Measurements from ENCODE around the gene ARHGAP4.

Gene ARHGAP4

DNA sequence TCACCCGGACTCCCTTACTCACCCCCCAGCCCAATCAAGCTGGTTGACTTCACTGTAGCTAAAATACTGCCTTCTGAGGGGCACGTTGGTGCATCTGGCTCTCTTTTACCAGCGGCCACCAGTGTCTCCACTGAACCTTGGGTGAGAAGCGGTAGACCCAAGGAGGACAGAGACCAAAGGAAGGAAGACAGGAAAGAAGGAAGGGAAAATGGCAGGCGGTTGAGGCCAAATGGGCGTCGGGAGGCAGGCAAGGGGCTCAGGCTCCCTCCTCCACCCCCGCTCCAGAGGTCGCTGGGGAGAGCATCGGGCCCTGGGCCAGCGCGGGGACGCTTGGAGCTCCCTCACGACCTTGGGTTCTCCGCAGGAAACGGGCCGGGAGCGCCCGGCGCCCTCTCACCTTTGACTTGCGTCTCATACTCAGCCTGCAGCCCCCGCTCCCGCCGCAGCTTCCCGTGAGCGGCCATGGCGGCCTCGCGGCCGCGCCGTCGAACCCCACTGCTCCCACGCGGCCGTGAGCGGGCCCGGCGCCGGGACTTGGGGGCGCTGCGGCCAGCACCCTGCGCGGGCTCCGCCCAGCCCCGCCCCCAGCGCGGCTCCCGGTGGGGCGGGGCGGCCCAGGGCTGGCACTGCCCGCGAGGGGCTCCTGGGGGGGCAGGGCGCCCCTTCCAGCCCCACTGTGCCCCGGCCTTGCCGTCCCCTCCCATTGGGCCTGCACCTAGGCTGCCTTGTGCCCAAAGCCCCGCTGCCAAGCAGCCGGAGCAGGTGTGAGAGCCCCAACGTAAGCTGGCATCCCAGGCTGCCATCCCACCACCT is at the start of gene ARHGAP4:
TSS of gene ARHGAP4 (minus strand) at position 526 of the 813 bp plus-strand sequence. CDS start at position 464, 62 bp downstream.
- peak; percentile 36 for DNase-seq

DNA sequence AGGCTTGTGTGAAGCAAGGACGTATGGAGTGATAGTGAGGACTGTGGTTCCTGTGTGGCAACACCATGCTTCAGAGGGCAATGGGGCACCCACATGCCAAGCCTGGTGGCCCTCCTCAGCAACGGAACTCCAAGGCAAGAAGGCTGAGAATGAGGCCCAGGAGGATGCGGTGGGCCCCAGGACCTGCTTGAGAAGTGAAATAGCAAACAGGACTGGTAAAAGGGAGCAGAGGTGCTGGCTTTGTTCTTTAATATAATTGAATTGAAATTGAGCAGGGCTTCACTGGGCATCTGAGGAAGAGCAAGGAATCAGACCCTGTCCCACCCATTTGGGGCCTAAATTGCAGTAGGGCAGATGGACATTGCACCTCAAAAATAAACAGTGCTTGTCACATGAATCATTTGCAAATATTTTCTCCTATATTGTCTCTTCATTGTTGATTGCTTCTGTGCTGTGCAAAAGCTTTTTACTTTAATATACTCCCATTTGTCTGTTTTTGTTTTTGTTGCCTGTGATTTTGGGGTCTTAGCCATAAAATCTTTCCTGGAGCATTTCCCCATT is 48.7 kb upstream of the ARHGAP4 start:
- no peak for DNase-seq

DNA sequence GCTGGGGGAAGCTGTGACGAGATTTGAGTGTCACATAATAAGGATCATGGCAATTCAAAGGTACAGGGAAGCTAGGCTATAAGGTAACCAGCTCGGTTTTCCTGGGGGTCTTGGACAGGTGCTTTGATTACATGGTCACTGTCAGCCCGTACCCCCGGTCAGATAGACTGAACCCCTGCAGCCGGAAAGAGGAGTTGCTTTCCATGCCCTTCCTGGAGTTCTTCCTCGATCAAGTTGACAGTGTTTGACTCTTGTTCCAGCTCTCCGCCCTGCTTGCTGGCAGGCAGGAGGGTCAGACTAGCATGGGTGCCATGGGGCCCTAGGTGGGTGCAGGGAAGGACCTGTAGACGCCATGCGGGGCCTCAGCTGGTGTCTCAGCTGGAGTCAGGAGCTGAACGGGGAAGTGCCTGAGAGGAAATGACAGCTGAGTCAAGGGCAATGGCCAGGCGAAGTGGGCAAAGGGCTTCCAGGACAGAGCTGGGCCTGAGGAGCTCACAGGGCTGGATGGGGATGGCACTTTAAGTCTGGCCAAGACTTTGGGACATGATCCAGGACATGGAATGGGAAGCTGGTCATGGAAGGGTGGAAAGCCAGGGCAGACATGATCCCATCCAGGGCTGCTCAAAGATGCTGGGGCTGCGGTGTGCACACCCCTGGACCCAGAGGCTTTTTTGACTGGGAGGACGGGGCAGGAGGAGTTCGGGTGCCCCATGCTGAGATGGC is 48.1 kb upstream of the ARHGAP4 start:
- no peak for DNase-seq

DNA sequence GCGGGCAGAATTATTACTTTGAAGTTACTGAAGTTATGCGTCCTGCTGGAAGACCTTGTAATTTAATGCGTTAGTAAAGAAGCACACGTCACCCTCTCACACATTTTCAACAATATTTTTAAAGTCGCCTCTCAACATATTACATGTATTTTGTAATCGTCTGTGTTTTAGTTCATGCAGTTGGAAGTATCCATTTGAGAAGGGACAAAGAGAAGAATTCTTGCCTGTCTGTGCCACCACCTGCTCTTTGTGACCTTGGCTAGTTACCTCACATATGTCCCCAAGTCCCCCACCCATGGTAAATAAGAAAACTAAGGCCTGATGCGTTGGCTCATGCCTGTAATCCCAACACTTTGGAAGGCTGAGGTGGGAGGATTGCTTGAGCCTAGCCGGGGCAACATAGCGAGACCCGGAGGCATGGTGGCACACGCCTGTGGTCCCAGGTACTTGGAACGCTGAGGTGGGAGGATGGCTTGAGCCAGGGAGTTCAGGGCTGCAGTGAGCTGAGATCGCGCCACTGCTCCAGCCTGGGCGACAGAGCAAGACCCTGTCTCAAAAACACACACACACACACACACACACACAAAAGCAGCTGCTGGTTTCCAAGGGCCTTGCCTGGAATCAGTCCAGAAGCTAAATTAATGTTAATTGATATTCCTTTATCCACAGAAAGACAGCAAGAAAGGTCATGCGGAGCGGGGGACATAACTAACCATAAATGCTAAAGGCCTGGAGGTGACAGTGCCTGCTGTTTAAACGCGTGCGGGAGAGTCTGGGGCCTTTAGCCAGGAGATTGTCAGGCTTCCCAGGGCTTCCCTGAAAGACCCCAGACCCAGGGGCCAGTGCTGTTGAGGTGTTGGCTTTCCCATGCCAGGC is 47.3 kb upstream of the ARHGAP4 start:
- DNase-seq, result no peak

DNA sequence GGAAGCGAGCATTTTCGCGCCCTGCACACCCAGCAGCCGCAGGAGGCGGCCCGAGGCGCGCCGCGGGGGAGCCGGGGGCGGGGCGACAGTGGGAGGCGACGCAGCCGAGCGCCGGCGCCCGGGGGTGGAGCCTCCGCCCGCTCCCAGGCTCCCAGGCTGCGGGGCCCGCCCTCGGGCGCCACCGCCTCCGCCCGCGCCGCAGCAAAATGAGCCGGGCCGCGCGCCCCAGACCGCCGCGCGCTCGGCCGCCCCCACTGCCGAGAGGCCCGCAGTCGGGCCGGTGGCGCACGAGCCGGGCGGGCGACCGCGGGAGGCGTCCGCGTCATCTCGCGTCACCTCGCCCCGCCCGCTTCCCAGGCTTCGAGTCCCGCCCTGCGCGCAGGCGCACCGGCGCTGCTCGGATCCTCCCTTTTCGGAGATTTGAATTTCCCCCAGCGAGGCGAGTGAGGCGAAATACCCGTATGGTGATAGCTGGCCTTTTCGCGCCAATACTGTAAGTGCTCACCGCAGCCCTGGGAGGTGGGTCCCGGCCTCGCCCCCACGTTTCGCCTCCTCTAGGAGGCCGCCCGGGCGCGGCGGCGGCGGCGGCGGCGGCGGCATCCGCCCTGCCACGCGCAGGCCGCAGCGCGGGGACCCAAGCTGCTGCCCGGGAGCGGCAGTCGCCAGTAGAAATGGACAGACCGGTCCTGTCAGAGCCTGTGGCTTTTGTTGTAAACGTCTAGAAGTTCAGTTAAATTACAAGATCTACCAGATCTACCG is 46.5 kb upstream of the ARHGAP4 start, which contains the start of gene TMEM187:
TSS of gene TMEM187 (plus strand) at position 387 of the 759 bp plus-strand sequence. CDS start 9,309 bp downstream, outside the sequence.
- peak; percentile 90 for DNase-seq

DNA sequence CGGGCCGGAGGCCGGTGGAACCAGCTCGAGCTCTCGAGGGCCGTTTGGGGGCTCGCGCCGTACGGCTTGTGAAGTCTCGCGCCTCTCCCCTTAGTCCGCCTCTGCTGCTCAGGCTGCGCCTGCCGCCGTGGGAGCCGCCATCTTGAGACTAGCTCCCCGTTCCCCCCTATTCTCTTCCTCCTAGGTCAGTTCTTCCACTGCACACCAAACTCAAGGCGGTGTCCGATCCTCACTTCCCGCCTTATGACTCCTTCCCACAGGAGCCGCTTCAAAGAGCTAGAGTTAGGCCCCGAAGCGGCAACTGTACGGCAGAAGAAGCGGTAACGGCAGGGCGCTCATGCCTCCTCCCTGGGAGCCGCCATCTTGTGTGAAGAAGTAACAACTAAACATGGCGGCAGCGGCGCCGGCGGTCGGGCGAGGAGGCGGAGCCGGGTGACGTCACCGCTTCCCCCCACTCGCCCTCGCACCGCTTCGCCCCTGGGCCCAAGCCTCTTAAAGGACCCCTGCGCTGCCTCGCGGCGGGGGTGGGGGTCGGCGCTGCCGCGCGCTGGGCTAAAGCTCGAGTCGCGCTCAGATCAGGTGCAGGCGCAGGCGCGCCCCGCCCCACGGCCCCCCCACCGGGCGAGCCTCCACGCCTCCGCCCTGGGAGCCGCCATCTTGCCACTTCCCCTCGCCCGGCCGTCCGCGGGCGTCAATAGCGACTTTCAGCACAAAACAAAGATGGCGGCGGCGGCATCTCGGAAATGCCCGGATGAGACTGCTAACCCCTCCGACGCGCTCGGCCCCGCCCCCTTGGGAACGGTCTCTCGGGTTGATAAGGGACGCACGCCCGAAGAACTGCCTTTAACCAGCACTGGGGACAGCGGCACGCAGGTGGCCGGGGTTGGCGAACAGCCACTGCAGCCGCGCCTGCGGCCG is 45.6 kb upstream of the ARHGAP4 start, which contains the start of gene HCFC1:
TSS of gene HCFC1 (minus strand) at position 369 of the 918 bp plus-strand sequence. CDS start 978 bp downstream, outside the sequence.
- peak; percentile 95 for DNase-seq

DNA sequence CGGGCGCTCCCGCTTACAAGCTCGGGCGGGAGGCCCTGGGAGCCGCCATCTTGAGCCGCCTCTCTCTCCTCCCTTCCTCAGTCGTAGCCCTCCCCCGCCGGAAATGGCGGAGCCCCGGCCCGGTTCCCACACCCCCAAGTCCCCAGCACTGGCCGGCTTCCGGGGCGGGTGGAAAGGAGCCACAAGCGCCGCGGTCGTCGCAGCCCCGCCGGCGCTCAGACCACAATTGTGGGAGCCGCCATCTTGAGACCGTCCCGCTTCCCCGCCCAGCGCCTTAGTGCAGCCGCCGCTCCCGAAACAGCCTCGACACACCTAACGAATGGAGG is 45.0 kb upstream of the ARHGAP4 start:
- peak; percentile 93 for DNase-seq

DNA sequence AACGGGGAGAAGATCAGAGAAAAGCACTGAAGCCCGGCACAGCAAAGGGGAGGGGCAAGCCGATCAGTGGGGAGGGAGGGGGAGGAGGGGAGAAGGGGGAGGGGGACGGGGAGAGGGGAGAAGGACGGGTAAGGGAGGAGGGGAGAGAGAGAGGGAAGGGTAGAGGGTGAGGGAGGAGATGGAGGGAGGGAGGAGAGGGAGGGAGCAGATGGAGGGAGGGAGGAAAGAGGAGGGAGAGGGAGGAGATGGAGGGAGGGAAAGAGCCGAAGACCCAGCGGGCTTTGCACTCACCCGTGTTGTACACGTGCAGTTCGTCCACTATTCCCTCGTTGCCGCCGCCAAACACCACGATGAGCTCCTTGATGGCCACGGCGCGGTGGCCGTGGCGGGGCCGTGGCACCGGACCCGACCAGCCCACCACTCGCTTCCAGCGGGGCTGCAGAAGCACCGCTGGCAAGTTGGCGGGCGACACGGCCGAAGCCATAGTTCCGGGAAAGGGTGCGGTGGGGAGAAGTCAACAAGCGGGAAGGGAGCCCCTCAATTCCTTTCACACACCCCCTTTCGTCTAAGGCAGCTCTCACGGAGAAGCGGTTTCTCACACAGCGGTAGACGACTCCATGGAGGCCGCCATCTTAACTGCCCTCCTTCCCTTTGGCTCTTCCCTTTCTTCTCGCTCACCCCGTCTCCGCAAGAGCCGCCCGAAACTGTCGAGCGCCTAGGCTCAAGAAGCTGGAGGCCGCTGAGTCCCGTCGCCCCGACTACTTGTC is 44.5 kb upstream of the ARHGAP4 start:
- DNase-seq, result peak; percentile 34

DNA sequence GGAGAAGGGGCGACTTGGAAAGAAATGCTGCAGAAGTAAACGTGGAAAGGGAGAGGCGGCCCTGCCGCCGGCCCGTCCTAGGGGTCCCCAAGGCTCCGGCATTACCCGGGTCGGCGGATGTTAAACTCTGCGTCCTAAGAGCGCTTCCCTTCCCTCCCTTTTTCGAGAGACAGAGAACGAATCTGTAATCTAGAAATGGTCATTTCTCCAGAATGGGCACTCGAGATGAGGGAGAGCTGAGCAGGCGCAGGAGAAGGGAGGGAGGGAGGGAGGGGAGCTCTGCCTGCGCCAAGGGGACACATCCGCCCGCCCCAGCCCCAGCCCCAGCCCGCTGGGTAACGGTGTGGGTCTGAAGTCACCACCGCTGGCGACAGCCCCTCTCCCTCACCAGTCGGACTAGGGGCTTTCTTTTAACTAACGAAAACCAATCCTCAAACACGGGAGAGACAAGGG is 43.9 kb upstream of the ARHGAP4 start:
- no peak for DNase-seq

DNA sequence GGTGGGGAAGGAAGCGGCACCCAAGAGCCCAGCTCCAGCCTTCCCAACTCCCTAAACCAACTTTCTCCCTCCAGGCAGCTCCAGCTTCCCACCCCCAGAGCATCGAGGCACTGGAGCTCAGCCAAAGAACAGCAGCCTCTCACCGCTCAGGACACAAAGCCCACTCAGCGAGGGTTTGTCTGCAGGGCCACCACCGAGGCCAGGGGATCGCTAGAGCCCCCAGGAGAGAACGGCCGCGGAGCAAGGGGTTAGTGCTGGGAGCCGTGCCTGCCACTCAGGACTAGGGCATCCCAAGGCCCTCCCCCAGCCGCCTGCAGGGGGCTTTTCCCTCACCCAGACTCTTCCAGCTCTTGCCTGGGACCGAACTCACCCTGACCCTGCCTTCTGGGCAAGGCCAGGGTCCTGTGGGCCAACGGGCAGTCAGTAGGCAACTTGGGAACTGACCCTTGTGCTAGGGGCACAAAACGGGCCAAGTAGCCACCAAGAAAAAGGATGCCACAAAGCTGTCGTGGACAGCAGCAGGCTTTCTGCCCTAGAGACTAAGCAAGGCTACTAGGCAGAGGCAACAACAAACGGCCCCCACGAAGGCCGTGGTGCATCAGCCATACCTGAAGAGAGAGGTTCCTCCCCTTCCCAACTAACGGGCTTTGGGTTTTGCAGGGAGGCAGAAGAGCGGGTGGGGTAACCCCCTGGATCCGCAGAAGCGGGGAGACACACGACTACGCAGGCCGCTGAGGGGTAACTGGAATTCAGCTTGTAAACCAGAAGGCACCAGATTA is 43.2 kb upstream of the ARHGAP4 start:
- DNase-seq, result no peak

DNA sequence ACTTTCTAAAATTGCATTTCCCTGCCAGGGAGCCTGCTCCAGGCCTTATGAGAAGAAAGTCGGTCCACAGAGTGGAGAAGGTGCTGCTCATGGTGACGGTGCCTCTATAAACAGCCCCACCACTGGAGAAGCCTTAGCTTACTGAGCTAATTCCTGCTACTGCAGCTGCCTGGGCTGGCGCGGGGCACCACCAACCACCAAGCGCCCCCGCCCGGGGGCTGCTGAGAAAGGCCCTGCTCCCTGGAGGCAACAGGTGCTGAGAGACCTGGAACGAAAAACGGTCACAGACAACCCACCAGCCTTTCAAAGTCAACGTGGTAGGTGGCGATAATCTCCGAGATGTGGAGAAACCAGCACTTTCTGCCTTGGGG is 42.7 kb upstream of the ARHGAP4 start:
- peak; percentile 45 for DNase-seq

DNA sequence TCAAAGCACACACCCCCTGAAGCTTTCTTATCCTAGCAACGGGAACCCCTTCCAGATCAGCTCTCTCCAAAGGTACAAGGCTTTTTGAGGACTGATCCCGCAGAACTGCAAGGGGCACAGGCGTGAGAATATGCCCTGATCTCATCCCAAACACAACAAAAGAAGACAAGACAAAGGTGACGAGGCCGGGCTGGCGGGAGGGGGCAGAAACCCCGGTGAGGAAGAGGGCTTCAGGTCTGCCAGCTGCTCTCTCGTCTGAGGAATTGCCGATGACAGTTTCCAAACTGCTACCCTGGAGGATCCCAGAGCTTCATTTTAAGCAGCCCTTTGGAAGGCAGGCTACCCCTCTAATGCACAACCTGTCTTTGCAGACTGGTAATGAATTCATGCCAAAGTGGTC is 42.2 kb upstream of the ARHGAP4 start:
- DNase-seq, result no peak

DNA sequence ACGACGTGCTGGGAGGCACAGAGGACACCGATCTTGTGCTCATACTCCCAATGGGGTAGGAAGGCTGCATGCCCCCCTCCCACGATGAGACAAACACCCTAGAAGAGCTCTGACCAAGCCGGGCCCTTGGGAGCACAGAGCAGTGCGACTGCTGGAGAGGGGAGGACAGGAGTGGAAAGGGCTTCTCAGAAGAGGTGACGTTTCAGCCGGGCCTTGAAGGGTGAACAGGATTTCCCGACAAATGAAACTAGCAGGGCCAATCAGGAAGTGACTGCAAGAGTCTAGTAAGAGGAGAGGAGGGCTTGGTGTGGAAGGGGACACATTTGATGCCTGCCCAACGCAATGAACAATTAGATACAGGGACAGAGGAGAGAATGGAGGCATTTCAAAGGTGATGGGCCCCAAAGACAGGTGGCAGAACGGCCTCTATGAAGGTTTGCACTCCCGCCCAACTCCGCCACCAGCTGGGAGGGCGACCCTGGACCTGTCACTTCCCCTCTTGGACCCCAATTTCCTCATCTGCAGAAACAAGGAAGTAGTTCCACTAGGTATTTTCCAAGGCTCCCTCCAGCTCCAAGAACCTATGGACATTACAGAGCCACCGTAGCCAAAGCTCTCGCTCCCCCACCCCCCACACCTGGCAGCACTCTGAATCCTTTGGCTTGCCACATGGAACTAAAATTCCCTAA is 41.6 kb upstream of the ARHGAP4 start:
- no peak for DNase-seq

DNA sequence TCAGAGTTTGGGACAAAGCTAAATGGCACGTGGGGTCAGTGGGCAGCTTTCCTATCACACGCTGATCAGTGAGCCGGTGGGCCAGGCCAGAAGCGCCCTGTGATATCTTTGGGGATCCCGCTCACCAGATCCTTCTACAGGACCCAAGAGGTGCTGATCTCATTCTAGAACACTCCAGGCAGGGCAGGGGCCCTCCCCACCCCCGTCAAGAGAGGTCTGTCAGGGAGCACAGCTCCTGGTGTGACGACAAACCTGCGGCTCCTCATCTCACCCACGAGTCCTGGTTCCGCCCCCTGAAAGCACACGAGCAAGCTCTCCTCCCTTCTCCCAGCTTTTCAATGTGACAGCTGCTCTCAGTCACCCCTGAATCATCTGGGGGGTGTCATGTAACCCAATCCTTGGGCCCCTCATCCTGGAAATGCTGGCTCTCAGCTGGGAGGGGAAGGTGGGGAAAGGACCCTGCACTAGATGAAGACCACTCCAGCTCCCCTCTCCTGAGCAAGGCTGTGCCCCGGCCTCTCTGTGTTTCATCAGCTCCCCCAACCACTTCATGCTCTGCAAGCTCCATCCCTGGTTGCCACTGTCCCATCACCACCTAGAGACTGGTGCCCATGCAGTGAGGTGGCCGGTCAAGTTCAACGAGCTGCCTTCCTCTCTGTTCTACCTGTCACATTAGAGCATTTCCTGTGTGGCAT is 40.9 kb upstream of the ARHGAP4 start:
- peak; percentile 38 for DNase-seq

DNA sequence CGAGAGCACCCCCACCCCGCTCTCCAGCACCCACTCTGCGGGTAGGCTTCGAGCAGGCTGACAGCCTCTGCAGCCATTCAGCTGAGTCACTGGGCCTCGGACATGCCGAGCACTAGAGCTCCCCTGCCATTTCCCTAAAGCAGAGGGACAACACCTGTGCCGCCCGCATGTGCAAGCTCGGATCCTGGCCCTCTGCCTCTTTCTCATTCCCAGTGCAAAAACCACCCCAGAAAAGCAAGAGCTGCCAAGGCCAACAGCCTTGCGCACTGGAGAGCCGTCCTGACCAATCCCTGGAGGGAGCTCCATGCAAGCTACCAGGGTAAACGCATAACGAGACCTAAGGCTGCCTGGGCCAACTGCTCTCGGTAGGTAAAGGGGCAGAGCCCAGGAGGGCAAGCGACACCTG is 40.2 kb upstream of the ARHGAP4 start:
- DNase-seq, result no peak

DNA sequence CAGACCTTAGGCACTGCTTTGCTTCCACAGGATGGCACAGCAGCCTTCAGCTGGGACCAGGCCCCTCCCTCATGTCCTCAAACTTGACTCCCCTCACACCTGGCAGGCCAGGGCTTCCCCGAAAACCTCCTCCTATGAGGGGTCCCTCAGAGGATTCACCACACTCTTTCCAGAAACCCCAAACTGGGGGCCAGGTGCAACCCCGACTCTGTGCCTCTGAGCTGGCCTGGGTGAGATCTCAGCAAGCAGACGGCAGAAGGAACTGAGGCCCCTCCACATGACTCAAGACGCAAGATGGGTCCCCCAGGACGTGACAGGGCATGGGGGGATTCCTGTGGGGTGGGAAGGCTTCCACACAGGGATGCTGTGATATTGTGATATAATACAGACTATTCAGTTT is 39.3 kb upstream of the ARHGAP4 start:
- no peak for DNase-seq

DNA sequence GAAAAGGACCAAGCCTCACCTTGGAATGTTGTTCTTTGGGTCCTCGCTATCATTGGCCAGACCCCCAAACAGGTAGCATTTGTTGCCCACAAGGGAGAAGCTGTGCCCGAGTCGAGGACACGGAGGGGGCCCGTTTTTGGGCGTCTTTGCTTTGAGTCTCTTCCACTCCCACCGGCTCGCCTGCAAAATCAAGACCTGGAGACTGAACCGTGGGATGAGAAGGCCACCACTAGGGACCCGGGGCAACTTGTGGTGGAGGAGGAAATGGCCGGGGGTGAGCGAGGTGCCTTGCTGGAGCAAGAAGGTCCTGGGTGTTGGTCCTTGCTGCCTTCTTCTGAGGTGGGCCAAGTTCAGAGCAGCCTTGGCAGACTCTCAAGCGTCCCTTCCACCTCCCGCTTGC is 38.0 kb upstream of the ARHGAP4 start:
- DNase-seq, result no peak

DNA sequence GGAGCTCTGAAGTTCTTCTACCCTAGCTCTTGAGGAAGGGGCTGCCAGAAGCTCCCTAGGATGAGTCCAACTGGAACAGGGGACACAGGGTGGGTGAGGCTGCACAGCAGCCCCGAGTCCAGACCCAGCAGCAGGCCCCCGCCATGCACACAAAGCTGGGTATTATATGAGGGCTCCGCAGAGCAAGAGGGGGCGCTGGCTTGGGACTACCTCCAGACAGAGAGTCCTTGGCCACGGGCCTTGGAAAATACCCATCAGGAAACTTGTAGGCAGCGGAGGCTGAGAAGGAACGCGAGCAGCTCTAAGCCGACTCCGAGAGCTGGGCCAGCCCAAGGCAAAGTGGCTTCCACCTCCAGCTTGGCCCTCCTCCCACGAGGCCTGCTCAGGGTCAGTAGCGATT is 37.5 kb upstream of the ARHGAP4 start:
- no peak for DNase-seq

Data from CD4-positive, alpha-beta T cell treated with Interleukin-15 for 1 hour (primary cell).